Central memory CD4-positive, alpha-beta T cell (primary cell): ENCODE data around the gene FBXO4.

Experiments
- DNase-seq: peaks from one replicate; pipeline ENCODE4 v3.0.0; 2022

FBXO4 gene

DNA sequence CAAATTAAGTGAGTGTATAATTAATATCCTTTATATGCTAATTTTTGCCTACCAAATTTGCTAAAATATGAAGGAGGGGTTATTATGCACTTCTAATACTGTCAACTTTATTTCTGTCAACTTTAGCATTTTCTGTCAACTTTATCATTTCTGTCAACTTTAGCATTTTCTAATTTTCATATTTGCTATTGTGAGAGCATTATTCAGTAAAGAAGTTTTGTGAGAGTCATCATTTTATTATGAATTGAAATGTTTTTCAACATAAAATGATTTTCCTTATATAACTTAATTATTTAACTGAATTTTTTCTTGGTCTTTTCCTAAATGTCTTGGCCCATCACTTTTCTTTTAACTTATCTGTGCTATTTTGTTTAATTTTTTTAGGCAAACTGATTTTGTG is 58.2 kb downstream of the FBXO4 start:
- no peak for DNase-seq

DNA sequence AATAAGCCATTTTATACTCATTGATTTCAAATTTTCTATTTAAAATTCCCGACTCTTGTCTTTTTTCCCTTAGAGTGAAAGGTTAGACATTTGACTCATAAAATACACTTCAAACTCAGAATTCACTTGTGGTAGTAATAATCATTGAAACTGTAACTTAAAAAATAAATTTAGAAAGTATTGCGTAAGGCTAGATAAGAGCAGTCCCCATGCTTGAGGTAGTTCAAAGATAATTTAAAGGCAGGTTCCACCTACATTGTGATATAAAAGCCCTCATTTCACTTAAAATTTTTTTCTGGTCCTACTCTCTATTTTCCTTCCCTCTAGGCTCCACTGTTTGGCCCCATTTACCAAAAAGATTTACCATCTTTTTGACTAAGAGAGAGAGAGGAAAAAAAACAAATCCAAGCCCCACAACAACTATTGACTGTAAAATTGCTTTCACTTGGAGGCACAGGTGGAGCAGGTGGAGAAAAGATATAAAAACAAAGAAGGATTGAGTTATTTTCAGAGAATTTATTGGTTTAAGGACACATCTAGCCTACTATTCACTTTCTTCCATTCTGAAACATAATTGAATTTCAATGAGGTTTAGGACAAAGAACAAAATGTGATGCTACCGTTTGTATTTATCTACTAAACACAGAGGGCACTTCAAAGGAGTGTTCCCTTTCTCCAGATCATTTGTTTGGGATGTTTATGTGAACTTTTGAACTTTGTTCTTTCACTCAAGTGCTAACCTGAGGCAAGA is 61.0 kb downstream of the FBXO4 start:
- DNase-seq, result no peak
